GM23248 (cell line): ENCODE measurements around the gene MRPL17.
"Not testable (repeated sequence)": the region's sequence is repeated elsewhere in the genome, so short reads cannot be mapped to it uniquely, and the experiment has no call there.

Experiments used
- EZH2 ChIP-seq: fragments of 200-600 bp; sonication (generic); IDR thresholded peaks from 2 replicates; pipeline ENCODE4 v1.6.1; 2018; ENCODE audit warnings: antibody characterized with exemption, mild to moderate bottlenecking; ENCODE audit not compliant: insufficient read depth, poor library complexity, severe bottlenecking
- EZH2phosphoT487 ChIP-seq: fragments of 200-600 bp; sonication (generic); IDR thresholded peaks from 2 replicates; pipeline ENCODE4 v1.6.1; 2018; ENCODE audit warnings: antibody characterized with exemption, moderate library complexity, mild to moderate bottlenecking, low read depth; ENCODE audit not compliant: insufficient read depth

- not testable (repeated sequence) for TF ChIP-seq EZH2, EZH2phosphoT487
These were observed 928 bp upstream of the MRPL17 start for GRCh38 chr11:6684068-6684467.
